C4-2B (cell line): ENCODE data around the gene SLC16A13.

Experiments
- ZFX ChIP-seq: fragments of 450-650 bp; IDR thresholded peaks from 2 replicates; pipeline ENCODE4 v1.6.1; 2017
- TF ChIP-seq, protein P1 (sequence below): fragments of 450-650 bp; conservative IDR thresholded peaks from 2 replicates; pipeline ENCODE4 v1.5.1; 2017; ENCODE audit warnings: mild to moderate bottlenecking

DNA sequence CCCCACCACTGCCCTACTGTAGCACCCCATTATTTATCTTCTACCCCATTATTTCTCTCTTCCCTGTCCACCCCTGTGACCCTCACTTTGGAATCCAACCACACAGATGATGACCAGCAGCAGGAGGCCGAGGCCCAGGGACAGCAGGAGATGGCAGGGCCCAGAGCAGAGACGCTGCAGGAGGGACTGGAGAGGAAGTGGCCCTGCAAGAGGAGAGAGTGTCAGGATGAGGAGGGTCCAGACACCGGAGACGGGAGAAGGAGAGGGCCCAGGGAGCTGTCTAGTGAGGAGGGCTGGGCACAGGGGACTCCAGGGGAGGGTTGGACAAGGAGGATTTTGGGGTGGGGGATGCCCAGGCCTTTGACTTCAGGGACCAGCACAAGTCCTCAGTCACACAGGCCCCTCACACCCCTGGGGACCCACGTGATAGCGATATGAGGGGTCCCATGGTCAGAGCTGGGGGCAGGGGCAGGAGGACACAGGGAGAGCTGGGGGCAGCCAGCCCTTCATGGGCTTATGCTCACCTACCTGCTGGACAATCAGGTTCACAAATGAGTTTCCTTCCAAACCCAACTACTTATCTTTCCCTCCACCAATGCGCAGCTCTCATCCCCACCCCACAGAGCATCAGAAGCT, 42.2 kb downstream of the SLC16A13 start:
- TF ChIP-seq, protein P1, sequence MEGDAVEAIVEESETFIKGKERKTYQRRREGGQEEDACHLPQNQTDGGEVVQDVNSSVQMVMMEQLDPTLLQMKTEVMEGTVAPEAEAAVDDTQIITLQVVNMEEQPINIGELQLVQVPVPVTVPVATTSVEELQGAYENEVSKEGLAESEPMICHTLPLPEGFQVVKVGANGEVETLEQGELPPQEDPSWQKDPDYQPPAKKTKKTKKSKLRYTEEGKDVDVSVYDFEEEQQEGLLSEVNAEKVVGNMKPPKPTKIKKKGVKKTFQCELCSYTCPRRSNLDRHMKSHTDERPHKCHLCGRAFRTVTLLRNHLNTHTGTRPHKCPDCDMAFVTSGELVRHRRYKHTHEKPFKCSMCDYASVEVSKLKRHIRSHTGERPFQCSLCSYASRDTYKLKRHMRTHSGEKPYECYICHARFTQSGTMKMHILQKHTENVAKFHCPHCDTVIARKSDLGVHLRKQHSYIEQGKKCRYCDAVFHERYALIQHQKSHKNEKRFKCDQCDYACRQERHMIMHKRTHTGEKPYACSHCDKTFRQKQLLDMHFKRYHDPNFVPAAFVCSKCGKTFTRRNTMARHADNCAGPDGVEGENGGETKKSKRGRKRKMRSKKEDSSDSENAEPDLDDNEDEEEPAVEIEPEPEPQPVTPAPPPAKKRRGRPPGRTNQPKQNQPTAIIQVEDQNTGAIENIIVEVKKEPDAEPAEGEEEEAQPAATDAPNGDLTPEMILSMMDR = no peak
- no peak for TF ChIP-seq ZFX
